Measurements from ENCODE around the gene MOSMO. TPM values are rescaled to one million over a fixed set of nuclear protein-coding genes. Genes with fewer than 3 reads are reported as not detected.
"Not testable (repeated sequence)": the region's sequence is repeated elsewhere in the genome, so short reads cannot be mapped to it uniquely, and the experiment has no call there.

Gene MOSMO
- total and polyA plus RNA-seq, 2 of the 13 experiments (the other 11 are each of a cell fraction or from before 2014, with no cell fraction given), result 26.7 to 32.6 TPM

- TF ChIP-seq RBFOX2 (IDR thresholded peaks at IDR 0.05; ENCODE audit: low read depth, low read length) (no peak), BCL6 (CRISPR knock-in tag; IDR thresholded peaks at IDR 0.05) (no peak), GLMP (CRISPR knock-in tag; IDR thresholded peaks at IDR 0.05; ENCODE audit: borderline replicate concordance) (no peak), SATB2 (CRISPR knock-in tag; IDR thresholded peaks at IDR 0.05) (no peak), CREB1 (IDR thresholded peaks at IDR 0.05) (peak; percentile 82), CREB1 (CRISPR knock-in tag; IDR thresholded peaks at IDR 0.05) (no peak), GMEB1 (CRISPR knock-in tag; IDR thresholded peaks at IDR 0.05; ENCODE audit: borderline replicate concordance) (no peak), HNRNPLL (IDR thresholded peaks at IDR 0.05; ENCODE audit: low read depth, low read length, poor library complexity, severe bottlenecking) (no peak), ZNF383 (CRISPR knock-in tag; IDR thresholded peaks at IDR 0.05; ENCODE audit: borderline replicate concordance) (no peak), GATA4 (IDR thresholded peaks at IDR 0.05; ENCODE audit: borderline replicate concordance, low read depth) (no peak), ZNF777 (CRISPR knock-in tag; IDR thresholded peaks at IDR 0.05) (no peak), ZNF292 (CRISPR knock-in tag; IDR thresholded peaks at IDR 0.05; ENCODE audit: borderline replicate concordance, low read depth) (no peak), KDM4B (CRISPR knock-in tag; IDR thresholded peaks at IDR 0.05) (no peak), ATF7 (IDR thresholded peaks at IDR 0.05) (peak; percentile 81), ATF7 (CRISPR knock-in tag; IDR thresholded peaks at IDR 0.05) (no peak), ZBTB21 (CRISPR knock-in tag; IDR thresholded peaks at IDR 0.05) (0 out of 2 replicates have a peak, but pooled peaks have one; percentile 37), ZKSCAN5 (CRISPR knock-in tag; IDR thresholded peaks at IDR 0.05) (no peak), SP5 (CRISPR knock-in tag; IDR thresholded peaks at IDR 0.05; ENCODE audit: borderline replicate concordance, low read depth) (no peak)
- TF ChIP-seq, protein P1, sequence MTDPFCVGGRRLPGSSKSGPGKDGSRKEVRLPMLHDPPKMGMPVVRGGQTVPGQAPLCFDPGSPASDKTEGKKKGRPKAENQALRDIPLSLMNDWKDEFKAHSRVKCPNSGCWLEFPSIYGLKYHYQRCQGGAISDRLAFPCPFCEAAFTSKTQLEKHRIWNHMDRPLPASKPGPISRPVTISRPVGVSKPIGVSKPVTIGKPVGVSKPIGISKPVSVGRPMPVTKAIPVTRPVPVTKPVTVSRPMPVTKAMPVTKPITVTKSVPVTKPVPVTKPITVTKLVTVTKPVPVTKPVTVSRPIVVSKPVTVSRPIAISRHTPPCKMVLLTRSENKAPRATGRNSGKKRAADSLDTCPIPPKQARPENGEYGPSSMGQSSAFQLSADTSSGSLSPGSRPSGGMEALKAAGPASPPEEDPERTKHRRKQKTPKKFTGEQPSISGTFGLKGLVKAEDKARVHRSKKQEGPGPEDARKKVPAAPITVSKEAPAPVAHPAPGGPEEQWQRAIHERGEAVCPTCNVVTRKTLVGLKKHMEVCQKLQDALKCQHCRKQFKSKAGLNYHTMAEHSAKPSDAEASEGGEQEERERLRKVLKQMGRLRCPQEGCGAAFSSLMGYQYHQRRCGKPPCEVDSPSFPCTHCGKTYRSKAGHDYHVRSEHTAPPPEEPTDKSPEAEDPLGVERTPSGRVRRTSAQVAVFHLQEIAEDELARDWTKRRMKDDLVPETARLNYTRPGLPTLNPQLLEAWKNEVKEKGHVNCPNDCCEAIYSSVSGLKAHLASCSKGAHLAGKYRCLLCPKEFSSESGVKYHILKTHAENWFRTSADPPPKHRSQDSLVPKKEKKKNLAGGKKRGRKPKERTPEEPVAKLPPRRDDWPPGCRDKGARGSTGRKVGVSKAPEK (CRISPR knock-in tag; IDR thresholded peaks at IDR 0.05; ENCODE audit: borderline replicate concordance), result no peak
Observed at GRCh38 chr16:22126037-22126558, 118.2 kb downstream of the MOSMO start (continued).

DNA sequence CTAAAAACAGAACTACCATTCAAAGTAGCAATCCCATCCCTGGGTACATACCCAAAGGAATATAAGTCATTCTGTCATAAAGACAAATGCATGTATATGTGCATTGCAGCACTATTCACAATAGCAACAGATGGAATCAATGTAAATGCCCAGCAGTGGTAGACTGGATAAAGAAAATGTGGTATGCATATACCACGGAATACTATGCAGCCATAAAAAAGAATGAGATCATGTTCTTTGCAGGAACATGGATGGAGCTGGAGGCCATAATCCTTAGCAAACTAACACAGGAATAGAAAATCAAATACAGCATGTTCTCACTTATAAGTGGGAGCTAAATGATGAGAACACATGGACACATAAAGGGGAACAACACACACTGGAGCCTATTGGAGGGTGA, 120.6 kb downstream of the MOSMO start:
- not testable (repeated sequence) for ATAC-seq; BruUV-seq (replicated peaks); FAIRE-seq

More for the DNA sequence above, 120.6 kb downstream of the MOSMO start:
- H3K27me3 ChIP-seq (ENCODE audit: control insufficient read depth in 1 of 2, insufficient read depth in 2 of 2, low read length in 2 of 2), result peaks cover 16 to 37% of the 10 kb centered on the region in 2 experiments
- H3K4me2 ChIP-seq (ENCODE audit: low read depth, low read length); H2AFZ ChIP-seq (ENCODE audit: low read length); H3K9me3 ChIP-seq (ENCODE audit: low read length); H3K27ac ChIP-seq (ENCODE audit: extremely low read length, insufficient read depth, low read length); in situ Hi-C loops (cut with HindIII; ENCODE audit: extremely low pct_ligation_motif_present, low pct_unique_long_range_greater_than_20kb); POLR2A ChIA-PET; DNase-seq (ENCODE audit: low spot score); H3K4me3 ChIP-seq (replicated peaks in 1 of 3; ENCODE audit: insufficient read depth in 1 of 3, low read depth in 2 of 3, low read length in 3 of 3); H3K79me2 ChIP-seq (ENCODE audit: insufficient read depth, low read length); H4K20me1 ChIP-seq (ENCODE audit: insufficient read depth, low read length); intact Hi-C loops (cut with micrococcal nuclease; ENCODE audit: unreplicated experiment); H3K36me3 ChIP-seq (replicated peaks in 1 of 2; ENCODE audit: control insufficient read depth in 1 of 2, insufficient read depth in 2 of 2, low read length in 2 of 2); CTCF ChIA-PET (ENCODE audit: low intra/inter-chr PET ratio, low total read pairs); H3K4me1 ChIP-seq (ENCODE audit: insufficient read depth, low read length); H3K9ac ChIP-seq (ENCODE audit: insufficient read depth, low read depth, low read length): not testable (repeated sequence)
- WGBS (ENCODE audit: low lambda C conversion rate), result 0% methylated on average over 1 of the region's 1 CpG

Measured in HepG2 (cell line).